Gastrocnemius medialis (tissue), 4 donors: ENCODE data around the gene PLXNA1.

ENCODE experiments used
- POLR2A ChIP-seq, 2 donors: fragments of 450-650 bp; IDR thresholded peaks; one replicate each; pipeline ENCODE4 v1.6.1; 2017; ENCODE audit warnings: antibody characterized with exemption in 2 of 2, mild to moderate bottlenecking in 2 of 2, moderate library complexity in 2 of 2
- TF ChIP-seq, protein P1 (sequence below), 5 experiments: fragments of 450-650 bp in 3 of 5; fragments of 200-600 bp in 2 of 5; sonication (generic) in 2 of 5; IDR thresholded peaks in 4 of 5; conservative IDR thresholded peaks in 1 of 5; 1 replicate in 4 of 5; 2 replicates in 1 of 5; pipeline ENCODE4 v1.5.1; 2016 to 2019; ENCODE audit warnings: antibody characterized with exemption in 5 of 5, mild to moderate bottlenecking in 3 of 5, moderate library complexity in 3 of 5

DNA sequence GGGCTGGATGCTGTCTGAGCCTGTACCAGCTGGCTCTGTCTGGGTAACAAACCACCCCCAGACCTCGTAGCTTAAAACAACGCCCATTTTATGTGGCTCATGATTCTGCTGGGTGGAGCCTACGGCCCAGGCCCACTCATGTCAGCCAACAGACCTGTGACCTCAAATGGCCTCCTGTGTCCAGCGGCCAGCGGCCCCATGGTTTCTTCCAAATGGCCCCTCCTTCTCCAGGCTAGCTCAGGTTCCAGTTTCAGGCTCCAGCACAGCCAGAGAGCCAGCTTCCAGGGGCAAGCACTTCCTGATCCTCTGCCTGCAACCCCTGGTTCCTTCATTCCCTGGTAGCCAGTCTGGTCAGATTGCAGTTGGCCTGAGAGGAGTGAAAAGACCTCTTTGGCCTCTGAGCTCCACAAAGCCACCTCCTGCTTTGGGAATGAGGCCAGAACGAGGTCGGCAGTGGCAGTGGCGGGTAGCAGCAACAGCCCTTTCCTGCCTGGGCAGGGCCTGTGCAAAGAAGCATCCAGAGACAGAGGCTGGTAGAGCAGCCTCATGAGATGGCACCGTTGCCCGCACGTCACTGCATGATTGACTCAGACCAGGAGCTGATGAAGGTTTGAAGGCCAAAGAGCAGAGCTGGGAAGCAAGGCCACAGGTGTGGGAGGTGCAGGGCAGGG is 21.0 kb upstream of the PLXNA1 start:
- TF ChIP-seq POLR2A (IDR thresholded peaks at IDR 0.05): no peak
- TF ChIP-seq, protein P1, sequence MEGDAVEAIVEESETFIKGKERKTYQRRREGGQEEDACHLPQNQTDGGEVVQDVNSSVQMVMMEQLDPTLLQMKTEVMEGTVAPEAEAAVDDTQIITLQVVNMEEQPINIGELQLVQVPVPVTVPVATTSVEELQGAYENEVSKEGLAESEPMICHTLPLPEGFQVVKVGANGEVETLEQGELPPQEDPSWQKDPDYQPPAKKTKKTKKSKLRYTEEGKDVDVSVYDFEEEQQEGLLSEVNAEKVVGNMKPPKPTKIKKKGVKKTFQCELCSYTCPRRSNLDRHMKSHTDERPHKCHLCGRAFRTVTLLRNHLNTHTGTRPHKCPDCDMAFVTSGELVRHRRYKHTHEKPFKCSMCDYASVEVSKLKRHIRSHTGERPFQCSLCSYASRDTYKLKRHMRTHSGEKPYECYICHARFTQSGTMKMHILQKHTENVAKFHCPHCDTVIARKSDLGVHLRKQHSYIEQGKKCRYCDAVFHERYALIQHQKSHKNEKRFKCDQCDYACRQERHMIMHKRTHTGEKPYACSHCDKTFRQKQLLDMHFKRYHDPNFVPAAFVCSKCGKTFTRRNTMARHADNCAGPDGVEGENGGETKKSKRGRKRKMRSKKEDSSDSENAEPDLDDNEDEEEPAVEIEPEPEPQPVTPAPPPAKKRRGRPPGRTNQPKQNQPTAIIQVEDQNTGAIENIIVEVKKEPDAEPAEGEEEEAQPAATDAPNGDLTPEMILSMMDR (IDR thresholded peaks at IDR 0.05 in 4 of 5, conservative IDR thresholded peaks at IDR 0.05 in 1 of 5): no peak
